COLO829 (cell line): ENCODE results near the gene RIBC1.
"Not testable (repeated sequence)": the region's sequence is repeated elsewhere in the genome, so short reads cannot be mapped to it uniquely, and the experiment has no call there.

Source experiments
- DNase-seq: peaks from one replicate; pipeline ENCODE4 v3.0.0; 2012; ENCODE audit warnings: low spot score

Gene RIBC1

GRCh38 chrX:53435997-53436396 is 13.3 kb downstream of the RIBC1 start:
- DNase-seq: peak; percentile 72

DNA sequence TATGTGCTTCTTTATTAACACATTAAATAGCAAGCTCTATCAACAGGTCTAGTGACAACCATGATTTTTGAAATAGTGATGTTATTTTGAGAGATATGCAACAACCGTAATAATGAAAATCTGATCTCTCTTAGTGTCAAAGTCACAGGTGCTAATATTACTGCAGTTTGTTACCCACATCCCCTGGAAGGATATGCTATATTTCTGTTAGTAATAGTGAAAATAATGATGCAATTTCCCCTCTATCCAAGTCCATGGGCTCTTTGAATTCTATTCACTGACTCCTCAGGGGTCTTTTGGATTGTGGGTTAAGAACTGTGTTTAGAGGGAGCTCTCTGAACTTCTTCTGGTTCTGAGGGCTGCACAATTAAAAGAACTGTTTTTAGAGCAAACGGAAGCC is 14.5 kb downstream of the RIBC1 start:
- no peak for DNase-seq

DNA sequence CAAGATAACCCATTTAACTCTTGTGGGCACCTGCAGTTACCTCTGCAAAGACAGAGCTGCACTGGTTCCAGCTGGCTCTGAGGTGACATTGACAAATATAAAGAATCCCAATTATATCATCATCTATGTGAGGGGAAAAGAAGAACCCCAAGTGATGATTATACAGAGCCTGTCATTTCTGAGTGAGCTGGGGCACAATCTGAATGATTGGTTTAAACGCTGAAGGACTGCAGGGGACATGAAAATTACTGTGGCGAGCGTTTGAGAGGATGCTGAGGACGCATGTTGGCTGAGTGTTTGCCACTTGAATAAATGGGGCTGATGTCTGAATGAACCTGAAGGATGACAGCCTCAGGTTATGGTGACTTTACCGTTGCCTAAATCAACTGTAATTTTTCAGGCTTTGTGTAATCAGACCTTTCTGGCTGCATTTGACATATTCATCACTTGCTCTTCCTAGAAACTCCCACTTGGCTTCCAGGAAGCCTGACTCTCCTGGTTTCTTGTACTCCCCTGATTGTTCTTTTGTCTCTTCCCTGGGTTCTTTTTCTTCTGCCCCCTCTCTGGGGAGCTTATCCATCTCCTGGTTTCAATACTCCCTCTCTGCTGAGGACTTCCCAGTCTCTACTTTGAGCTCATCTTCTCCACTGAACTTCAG is 15.6 kb downstream of the RIBC1 start:
- DNase-seq: no peak

DNA sequence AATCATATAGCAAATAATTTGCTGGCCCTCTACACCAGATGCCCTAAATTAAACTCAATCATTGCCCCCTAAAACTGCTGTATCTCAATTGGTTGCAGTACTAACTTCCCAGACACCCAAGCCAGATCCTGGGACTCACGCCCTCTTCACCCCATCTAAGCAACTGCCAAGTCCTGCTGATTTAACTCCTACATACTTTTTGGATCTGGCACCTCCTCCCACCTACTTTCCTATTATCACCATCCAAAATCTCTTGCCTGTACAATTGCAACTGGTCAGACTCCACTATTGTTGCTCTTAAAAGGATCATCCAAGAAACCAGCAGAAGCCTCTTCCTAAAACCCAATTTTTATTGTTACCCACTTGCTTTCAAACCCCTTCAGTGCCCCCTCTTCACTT is 16.2 kb downstream of the RIBC1 start:
- DNase-seq: no peak

DNA sequence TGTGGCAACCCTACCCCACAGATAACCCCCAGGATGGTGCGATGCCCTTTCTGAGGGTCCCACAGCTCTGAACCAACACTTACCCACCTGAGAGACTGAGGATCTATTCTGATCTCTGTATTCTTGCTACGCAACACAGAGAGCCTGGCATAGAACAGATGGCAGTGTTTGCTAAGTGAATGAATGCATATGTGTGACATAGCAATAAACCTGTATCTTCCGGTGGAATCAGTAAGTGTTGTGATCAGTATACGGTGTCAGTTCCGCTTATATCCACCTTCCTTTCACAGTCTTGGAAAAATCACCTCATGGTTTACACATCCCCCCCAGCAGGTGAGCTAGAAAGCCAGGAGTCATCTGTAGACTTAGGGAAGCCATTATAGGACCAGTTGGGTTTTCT is 17.4 kb downstream of the RIBC1 start:
- DNase-seq: no peak

- DNase-seq: no peak
Observed at GRCh38 chrX:53440621-53441517, 18.2 kb downstream of the RIBC1 start.

DNA sequence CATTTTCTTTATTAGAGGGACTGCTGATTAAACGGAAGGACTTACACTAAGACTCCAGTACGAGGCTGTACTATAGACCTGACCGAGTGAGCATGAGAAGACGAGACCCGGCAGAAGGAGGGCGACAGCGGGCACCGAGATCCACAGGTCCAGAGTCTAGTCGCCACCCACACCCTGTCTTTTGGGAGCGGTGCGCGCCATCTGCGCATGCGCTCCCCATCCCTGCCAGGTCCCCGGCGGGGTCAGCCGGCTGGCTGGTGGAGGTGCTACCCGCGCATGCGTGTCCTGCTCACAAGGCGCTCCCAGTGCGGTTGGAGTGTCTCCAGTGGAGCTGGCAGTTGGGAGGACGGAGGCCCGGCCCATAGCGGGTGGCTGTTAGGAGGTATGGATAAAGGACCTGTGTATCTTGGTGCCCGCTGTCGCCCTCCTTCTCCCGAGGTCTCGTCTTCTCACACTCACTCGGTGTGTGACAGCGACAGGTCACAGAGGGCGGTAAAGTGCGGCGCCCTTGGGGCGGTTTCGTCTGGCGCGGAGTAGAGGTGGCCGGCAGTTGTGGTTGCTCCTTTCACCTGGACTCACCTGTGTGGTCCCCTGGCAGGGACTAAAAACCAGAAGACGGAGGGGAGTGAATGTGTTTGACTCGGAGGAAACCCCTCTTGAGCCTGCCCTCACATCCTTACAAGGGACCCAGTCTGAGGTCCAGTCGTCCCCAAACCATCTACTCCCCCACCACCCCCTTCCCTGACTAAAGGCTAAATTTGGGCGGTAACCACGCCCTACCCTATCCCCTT is 19.1 kb downstream of the RIBC1 start:
- peak; percentile 63 for DNase-seq

DNA sequence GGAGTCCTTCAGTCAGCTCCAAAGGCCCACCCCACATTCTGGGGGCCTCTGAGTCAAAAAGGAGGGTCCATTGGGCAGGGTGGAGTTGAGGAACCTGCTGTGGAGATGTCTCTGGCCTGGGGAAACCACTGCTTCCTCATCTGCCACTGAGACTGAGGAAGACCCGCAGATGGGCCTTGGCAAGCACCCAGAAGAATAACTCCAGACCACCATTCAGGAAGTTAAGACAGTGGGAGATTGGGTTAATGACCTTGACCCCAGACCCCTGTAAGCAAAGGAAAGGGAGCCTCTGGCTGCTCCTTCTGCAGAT is 19.6 kb downstream of the RIBC1 start:
- DNase-seq: no peak

GRCh38 chrX:53445977-53446376 is 23.3 kb downstream of the RIBC1 start:
- DNase-seq: no peak

GRCh38 chrX:53447441-53447840 is 24.8 kb downstream of the RIBC1 start:
- no peak for DNase-seq

GRCh38 chrX:53449632-53450031 is 27.0 kb downstream of the RIBC1 start:
- no peak for DNase-seq

DNA sequence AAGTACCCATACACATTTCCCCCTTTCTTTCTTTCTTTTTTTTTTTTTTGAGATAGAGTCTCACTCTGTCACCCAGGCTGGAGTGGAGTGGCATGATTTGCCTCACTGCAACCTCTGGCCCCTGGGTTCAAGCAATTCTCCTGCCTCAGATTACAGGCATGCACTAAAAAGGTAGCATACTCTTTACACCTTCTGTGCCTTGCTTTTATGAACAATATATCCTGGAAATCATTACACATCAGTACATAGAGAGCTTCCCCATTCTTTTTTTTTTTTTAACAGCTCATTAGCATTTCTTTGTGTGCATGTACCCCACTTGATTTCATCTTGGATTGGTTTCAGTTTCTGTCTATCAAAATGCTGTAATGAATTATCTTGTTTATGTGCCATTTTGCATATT is 30.1 kb downstream of the RIBC1 start:
- DNase-seq: no peak

DNA sequence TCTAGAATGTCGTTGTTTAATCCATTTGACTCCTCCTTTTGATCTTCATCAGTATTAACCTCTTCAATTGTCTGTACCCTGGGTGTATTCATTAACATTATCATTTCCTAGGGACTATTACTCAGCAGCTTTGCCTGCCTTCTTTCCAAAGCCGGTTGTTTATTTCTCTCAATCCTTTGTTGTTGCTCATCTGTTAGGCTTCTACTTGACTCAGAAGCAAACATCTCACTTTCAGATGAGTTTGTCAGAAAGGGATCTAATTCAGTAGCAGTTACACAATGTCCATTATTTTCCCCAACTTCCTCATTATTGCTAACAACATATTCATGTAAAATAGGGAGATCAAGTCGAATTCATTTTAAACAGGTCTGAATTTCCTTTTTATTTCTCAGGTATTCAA is 33.6 kb downstream of the RIBC1 start:
- DNase-seq: no peak

GRCh38 chrX:53458082-53458481 is 35.4 kb downstream of the RIBC1 start:
- DNase-seq: no peak

DNA sequence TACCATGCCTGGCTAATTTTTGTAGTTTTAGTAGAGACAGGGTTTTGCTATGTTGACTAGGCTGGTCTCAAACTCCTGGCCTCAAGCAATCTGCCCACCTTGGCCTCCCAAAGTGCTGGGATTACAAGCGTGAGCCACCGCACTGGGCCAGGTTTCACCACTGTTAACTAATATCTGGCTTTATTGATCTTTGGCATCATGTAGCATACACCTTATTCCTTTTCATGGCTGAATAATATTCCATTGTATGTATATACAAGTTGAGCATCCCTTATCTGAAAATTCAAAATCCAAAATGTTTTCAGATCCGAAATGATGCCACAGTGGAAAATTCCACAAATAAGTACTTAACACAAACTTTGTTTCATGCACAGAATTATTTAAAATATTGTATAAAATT is 46.0 kb downstream of the RIBC1 start:
- DNase-seq: not testable (repeated sequence)

- DNase-seq: no peak
Observed at GRCh38 chrX:53471346-53471745, 48.7 kb downstream of the RIBC1 start.

GRCh38 chrX:53474707-53475106 is 52.0 kb downstream of the RIBC1 start:
- no peak for DNase-seq

- DNase-seq: no peak
Observed at GRCh38 chrX:53476371-53476770, 53.7 kb downstream of the RIBC1 start.

DNA sequence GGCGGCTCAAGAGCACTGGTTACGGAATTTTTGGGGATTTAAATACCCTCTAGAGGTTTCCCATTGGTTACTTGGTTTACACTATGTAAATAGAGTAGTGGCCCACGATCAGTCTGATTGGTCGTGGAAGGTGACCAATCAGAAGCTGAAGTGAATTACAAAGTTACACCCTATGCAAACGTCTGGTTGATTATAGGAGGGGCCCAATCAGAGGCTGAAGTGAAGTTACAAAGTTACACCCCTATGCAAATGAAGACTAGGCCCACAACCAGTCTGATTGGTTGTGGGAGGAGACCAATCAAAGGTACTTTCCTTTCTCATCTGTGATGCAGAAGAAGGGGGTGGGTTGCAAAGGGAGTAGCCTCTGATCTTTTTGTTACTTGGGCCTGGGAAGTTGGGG is 56.6 kb downstream of the RIBC1 start:
- no peak for DNase-seq
